ENCODE data around the gene STX3.
"Not testable (repeated sequence)": the region's sequence is repeated elsewhere in the genome, so short reads cannot be mapped to it uniquely, and the experiment has no call there.

Gene STX3

GRCh38 chr11:59839615-59840014 lies 84.4 kb downstream of the STX3 start:
- TF ChIP-seq CTCF (IDR thresholded peaks at IDR 0.05; ENCODE audit: control extremely low read depth, extremely low read depth, low read depth, missing control alignments) = no peak
- ChIA-PET POLR2A (no interaction called here), CTCF (no interaction called here)
- DNase-seq (ENCODE audit: extremely low spot score) = no peak

- CTCF ChIA-PET = no interaction called here
- no peak for TF ChIP-seq CTCF (IDR thresholded peaks at IDR 0.05; ENCODE audit: control extremely low read depth, extremely low read depth, low read depth, missing control alignments)
- POLR2A ChIA-PET = no interaction called here
- DNase-seq (ENCODE audit: extremely low spot score) = no peak
Observed at GRCh38 chr11:59841514-59841913, 86.3 kb downstream of the STX3 start.

GRCh38 chr11:59842316-59842715 lies 87.1 kb downstream of the STX3 start:
- POLR2A ChIA-PET = no interaction called here
- TF ChIP-seq CTCF (IDR thresholded peaks at IDR 0.05; ENCODE audit: control extremely low read depth, extremely low read depth, low read depth, missing control alignments) = no peak
- CTCF ChIA-PET = no interaction called here
- no peak for DNase-seq (ENCODE audit: extremely low spot score)

- no peak for TF ChIP-seq CTCF (IDR thresholded peaks at IDR 0.05; ENCODE audit: control extremely low read depth, extremely low read depth, low read depth, missing control alignments)
- ChIA-PET POLR2A (no interaction called here), CTCF (interaction anchor here (1.0 kb wide), 1 partner anchor 20 kb away, joined by 3 read pairs; no protein-coding TSS in a partner anchor)
- DNase-seq (ENCODE audit: extremely low spot score) = no peak
Observed at GRCh38 chr11:59845399-59845798, 90.2 kb downstream of the STX3 start, which contains the start of gene CBLIF. Gene CBLIF, minus strand, starts transcription at chr11:59845499. Its CDS starts 46 bp downstream, at chr11:59845453.

- no peak for DNase-seq (ENCODE audit: extremely low spot score)
- CTCF ChIA-PET = interaction anchor here (1.0 kb wide), 1 partner anchor 18 kb away, joined by 3 read pairs; no protein-coding TSS in a partner anchor
- POLR2A ChIA-PET = no interaction called here
- no peak for TF ChIP-seq CTCF (IDR thresholded peaks at IDR 0.05; ENCODE audit: control extremely low read depth, extremely low read depth, low read depth, missing control alignments)
Observed at GRCh38 chr11:59846556-59846955, 91.4 kb downstream of the STX3 start.

- DNase-seq (ENCODE audit: extremely low spot score) = no peak
- CTCF ChIA-PET = no interaction called here
- TF ChIP-seq CTCF (IDR thresholded peaks at IDR 0.05; ENCODE audit: control extremely low read depth, extremely low read depth, low read depth, missing control alignments) = no peak
- POLR2A ChIA-PET = no interaction called here
Observed at GRCh38 chr11:59847626-59848025, 92.5 kb downstream of the STX3 start.

- CTCF ChIA-PET; DNase-seq (ENCODE audit: extremely low spot score); POLR2A ChIA-PET: not testable (repeated sequence)
Observed at GRCh38 chr11:59848439-59848838, 93.3 kb downstream of the STX3 start.

All from GM10248 (cell line).